Glomerular endothelial cell (primary cell): ENCODE measurements around the gene TCP10L. TPM values are rescaled to one million over a fixed set of nuclear protein-coding genes. Genes with fewer than 3 reads are reported as not detected.
"Not testable (repeated sequence)": the region's sequence is repeated elsewhere in the genome, so short reads cannot be mapped to it uniquely, and the experiment has no call there.

Experiments
- DNase-seq: peaks from one replicate; pipeline ENCODE4 v3.0.0-alpha.2; 2011; ENCODE audit warnings: low read depth, low spot score; ENCODE audit errors: extremely low read depth
- total RNA-seq: library from RNA; depleted of rRNA; stranded (reverse); fragments of >200 nt; gene quantifications from 2 replicates; pipeline ENCODE4 v1.2.3, GENCODE V29; 2015

TCP10L gene
- total RNA-seq, 1 donor from 2014 or later: 0.06 TPM

- no peak for DNase-seq
These were observed 2.3 kb upstream of the TCP10L start for GRCh38 chr21:32587651-32588050.

GRCh38 chr21:32587120-32587519, 1.8 kb upstream of the TCP10L start:
- DNase-seq: no peak

GRCh38 chr21:32585970-32586369, 647 bp upstream of the TCP10L start:
- DNase-seq: no peak

- DNase-seq: no peak
These were observed 851 bp downstream of the TCP10L start for GRCh38 chr21:32584472-32584871.

GRCh38 chr21:32581732-32582131, 3.6 kb downstream of the TCP10L start:
- no peak for DNase-seq

GRCh38 chr21:32580949-32581348, 4.4 kb downstream of the TCP10L start:
- no peak for DNase-seq

GRCh38 chr21:32578107-32578691, 7.1 kb downstream of the TCP10L start:
- no peak for DNase-seq

- no peak for DNase-seq
These were observed 9.3 kb downstream of the TCP10L start for GRCh38 chr21:32576011-32576410.

GRCh38 chr21:32574946-32575925, 10.1 kb downstream of the TCP10L start:
- DNase-seq: no peak

- no peak for DNase-seq
These were observed 12.5 kb downstream of the TCP10L start for GRCh38 chr21:32572574-32573420.

- no peak for DNase-seq
These were observed 14.9 kb downstream of the TCP10L start for GRCh38 chr21:32570456-32570855.

GRCh38 chr21:32569261-32570230, 15.8 kb downstream of the TCP10L start:
- DNase-seq: peak; percentile 52

GRCh38 chr21:32567626-32568025, 17.7 kb downstream of the TCP10L start:
- DNase-seq: no peak

GRCh38 chr21:32566741-32567389, 18.5 kb downstream of the TCP10L start:
- DNase-seq: no peak

- DNase-seq: no peak
These were observed 19.4 kb downstream of the TCP10L start for GRCh38 chr21:32565856-32566465.

GRCh38 chr21:32562915-32563314, 22.4 kb downstream of the TCP10L start:
- DNase-seq: no peak

GRCh38 chr21:32562426-32562825, 22.9 kb downstream of the TCP10L start:
- no peak for DNase-seq

GRCh38 chr21:32561476-32561875, 23.8 kb downstream of the TCP10L start:
- DNase-seq: not testable (repeated sequence)

- no peak for DNase-seq
These were observed 24.4 kb downstream of the TCP10L start for GRCh38 chr21:32560896-32561295.
